Measurements from ENCODE around the gene MAST1.
"Not testable (repeated sequence)": the region's sequence is repeated elsewhere in the genome, so short reads cannot be mapped to it uniquely, and the experiment has no call there.

MAST1 gene

GRCh38 chr19:12840091-12841079 is 2.1 kb downstream of the MAST1 start:
- DNase-seq (ENCODE audit: low spot score) = no peak

DNA sequence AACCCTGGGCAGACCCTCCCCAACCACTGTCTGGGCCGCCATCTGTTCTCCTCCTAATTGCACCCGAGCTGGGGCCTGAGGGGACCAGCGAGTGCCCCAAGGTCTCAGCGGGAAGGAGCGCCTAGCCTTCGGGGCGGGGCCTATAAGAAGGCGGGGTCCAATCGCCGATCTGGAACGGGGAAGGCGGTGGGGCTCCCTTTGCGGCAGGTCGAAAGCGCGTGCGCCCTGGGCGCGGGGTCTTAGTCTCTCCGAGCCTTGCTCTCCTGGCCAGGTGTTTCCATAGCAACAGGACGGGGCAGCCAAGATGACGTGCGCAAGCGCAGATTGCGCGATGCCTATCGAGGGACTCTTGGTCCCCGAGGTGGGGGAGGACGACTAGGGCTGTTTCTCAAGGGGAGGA is 2.8 kb downstream of the MAST1 start:
- DNase-seq (ENCODE audit: low spot score) = no peak

DNA sequence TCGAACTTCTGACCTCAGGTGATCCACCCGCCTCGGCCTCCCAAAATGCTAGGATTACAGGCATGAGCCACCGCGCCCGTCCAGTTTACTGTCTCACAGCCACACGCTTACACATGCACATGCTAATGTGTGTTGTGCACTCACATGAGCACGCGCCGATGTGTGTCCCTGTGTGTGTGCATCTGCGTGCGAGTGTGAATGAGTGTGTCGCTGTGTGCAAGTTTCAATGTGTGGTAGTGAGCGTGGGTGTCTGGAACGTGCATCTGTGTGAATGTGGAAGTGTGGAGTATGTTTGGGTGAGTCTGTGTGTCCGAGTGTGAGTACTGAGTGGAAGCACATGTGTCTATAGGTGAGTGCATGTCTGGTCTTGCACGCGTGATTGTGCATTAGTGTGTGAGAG is 4.2 kb downstream of the MAST1 start:
- DNase-seq (ENCODE audit: low spot score) = no peak

- no peak for DNase-seq (ENCODE audit: low spot score)
Measured at GRCh38 chr19:12843328-12843727, 5.0 kb downstream of the MAST1 start.

DNA sequence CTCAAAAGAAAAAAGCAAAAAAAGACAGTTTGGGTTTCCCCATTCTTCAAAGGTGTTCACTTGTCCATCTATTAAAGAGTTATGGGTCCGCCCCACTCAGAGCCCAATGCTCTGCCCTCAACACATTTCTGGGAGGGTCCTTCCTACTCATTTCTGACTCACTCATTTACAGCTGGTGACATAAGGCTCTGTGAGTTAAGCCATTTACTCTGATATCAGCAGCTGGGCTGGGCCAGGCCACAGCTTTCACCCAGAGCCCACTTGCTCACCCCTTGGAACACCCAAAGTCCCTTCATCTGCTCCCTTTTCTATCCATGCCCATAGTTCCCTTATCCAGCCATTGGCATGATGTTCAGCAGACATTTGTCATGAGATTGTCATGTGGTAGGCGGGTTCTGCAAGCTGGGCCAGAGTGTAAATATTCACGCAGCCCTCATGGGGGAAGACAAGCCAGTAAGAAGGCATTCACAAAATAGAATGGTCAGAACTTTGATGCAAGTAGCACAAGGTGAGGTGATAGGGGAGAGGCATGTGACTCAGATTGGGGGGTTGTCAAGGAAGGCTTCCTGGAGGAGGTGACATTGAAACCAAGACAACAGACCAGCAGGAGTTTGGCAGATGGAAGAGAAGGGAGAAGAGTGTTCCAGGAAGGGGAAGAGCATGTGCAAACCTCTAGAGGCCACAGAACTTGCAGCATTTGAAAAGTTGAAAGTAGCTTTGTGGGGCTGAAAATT is 5.9 kb downstream of the MAST1 start:
- no peak for DNase-seq (ENCODE audit: low spot score)

- not testable (repeated sequence) for DNase-seq (ENCODE audit: low spot score)
Measured at GRCh38 chr19:12846613-12847012, 8.3 kb downstream of the MAST1 start.

- DNase-seq (ENCODE audit: low spot score) = peak; percentile 84
Measured at GRCh38 chr19:12847159-12848139, 9.1 kb downstream of the MAST1 start.

- DNase-seq (ENCODE audit: low spot score) = no peak
Measured at GRCh38 chr19:12856653-12857052, 18.3 kb downstream of the MAST1 start.

- DNase-seq (ENCODE audit: low spot score) = no peak
Measured at GRCh38 chr19:12858041-12858928, 20.0 kb downstream of the MAST1 start.

GRCh38 chr19:12859546-12859945 is 21.2 kb downstream of the MAST1 start:
- no peak for DNase-seq (ENCODE audit: low spot score)

- DNase-seq (ENCODE audit: low spot score) = no peak
Measured at GRCh38 chr19:12864143-12864542, 25.8 kb downstream of the MAST1 start.

- DNase-seq (ENCODE audit: low spot score) = no peak
Measured at GRCh38 chr19:12864721-12865715, 26.7 kb downstream of the MAST1 start.

- DNase-seq (ENCODE audit: low spot score) = no peak
Measured at GRCh38 chr19:12865746-12866415, 27.6 kb downstream of the MAST1 start.

DNA sequence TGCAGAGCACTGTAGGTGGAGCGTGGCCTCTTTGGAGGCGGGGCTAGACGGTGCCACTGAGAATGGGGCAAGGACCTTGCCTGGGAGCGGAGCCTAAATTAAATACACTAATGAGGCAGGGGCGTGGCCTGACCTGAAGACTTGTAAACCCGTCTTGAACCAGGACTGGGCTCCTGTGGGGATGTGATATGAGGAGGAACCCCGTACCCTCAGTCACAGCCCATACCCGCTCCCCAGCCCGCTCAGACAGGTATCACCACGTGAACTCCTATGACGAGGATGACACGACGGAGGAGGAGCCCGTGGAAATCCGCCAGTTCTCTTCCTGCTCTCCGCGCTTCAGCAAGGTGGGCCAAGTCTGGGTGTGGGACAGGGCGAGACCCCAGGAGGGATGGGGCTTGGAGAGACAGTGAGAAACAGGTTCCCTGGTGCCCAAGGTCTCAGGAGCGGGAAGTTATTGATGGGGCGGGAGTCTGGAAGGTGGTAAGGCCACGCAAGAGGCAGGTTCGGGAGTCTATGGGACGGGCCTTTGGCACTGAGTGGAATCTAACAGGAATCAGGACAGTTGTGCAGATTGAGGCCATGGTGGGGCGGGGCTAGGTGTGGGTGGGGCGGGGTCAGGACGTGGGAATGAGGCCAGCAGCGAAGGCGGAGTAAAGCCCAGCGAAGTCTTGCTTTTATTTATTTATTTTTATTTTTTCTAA is 28.3 kb downstream of the MAST1 start:
- no peak for DNase-seq (ENCODE audit: low spot score)

- peak; percentile 87 for DNase-seq (ENCODE audit: low spot score)
Measured at GRCh38 chr19:12867120-12868099, 29.1 kb downstream of the MAST1 start.

DNA sequence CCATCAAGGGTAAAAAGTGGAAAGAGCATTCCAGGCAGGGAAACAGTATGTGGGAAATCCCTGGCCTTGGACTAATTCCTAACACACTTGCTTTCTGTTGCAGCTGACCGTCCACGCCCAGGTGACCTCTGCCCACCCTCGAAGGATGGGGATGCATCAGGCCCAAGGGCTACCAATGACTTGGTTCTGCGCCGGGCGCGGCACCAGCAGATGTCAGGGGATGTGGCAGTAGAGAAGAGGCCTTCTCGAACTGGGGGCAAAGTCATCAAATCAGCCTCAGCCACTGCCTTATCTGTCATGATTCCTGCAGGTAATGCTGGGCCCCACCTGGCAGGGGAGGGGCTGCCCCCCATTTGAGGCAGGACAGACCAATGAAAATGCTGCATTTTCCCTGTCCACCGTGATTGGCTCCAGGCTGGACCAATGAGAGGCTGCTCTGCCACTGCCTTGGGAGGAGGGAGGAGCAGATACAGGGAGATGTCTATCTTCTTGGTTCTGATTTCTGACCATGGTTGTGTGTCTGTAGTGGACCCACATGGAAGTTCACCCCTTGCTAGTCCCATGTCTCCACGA is 30.3 kb downstream of the MAST1 start:
- DNase-seq (ENCODE audit: low spot score) = no peak

DNA sequence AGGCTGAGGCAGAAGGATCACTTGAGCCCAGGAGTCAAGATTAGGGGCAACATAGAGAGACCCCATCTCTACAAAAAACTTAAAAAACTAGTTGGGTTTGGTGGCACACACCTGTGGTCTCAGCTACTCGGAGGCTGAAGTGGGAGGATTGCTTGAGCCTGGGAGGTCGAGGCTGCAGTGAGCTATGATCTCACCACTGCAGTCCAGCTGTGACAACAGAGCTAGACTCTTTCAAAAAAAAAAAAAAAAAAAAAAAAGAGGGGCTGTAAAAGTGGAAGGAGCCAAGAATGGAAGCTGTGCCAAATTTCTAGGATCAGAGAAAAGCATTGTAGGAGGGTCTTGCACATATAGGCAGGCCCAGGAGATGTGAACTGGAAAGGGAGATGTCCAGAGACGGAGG is 33.4 kb downstream of the MAST1 start:
- no peak for DNase-seq (ENCODE audit: low spot score)
